Kidney epithelial cell (primary cell): ENCODE measurements around the gene VAMP3. TPM values are rescaled to one million over a fixed set of nuclear protein-coding genes. Genes with fewer than 3 reads are reported as not detected.
"Not testable (repeated sequence)": the region's sequence is repeated elsewhere in the genome, so short reads cannot be mapped to it uniquely, and the experiment has no call there.

Source experiments
- DNase-seq: peaks from one replicate; pipeline ENCODE4 v3.0.0-alpha.2; 2010; ENCODE audit warnings: low read depth
- H3K27me3 ChIP-seq: 2 replicates; pipeline ENCODE4 v1.6.0; 2011; ENCODE audit warnings: low read length; ENCODE audit not compliant: control insufficient read depth, insufficient read depth
- H3K36me3 ChIP-seq: 2 replicates; pipeline ENCODE4 v1.5.1; 2011; ENCODE audit warnings: low read length; ENCODE audit not compliant: control insufficient read depth, insufficient read depth
- H3K4me3 ChIP-seq: 2 replicates; pipeline ENCODE4 v1.5.1; 2011; ENCODE audit warnings: low read depth, mild to moderate bottlenecking, control low read depth, low read length
- CTCF ChIP-seq: IDR thresholded peaks from 2 replicates; pipeline ENCODE4 v1.5.1; 2011; ENCODE audit warnings: mild to moderate bottlenecking, moderate library complexity, low read length, control low read depth, inconsistent platforms; ENCODE audit not compliant: insufficient read depth, poor library complexity, severe bottlenecking
- total RNA-seq: library from RNA; depleted of rRNA; stranded (reverse); fragments of >200 nt; gene quantifications from 2 replicates; pipeline ENCODE4 v1.2.3, GENCODE V29; 2015

VAMP3 gene
- total RNA-seq, 1 donor from 2014 or later, result 133 TPM

- Histone ChIP-seq H3K36me3 (no peaks in the 10 kb centered on the region), H3K27me3 (no peaks in the 10 kb centered on the region), H3K4me3 (no peak overlapping the region)
- TF ChIP-seq CTCF, result no peak
- no peak for DNase-seq
These were observed 14.0 kb downstream of the VAMP3 start for GRCh38 chr1:7785108-7785507.

- DNase-seq, result no peak
- H3K27me3 ChIP-seq, result no peaks in the 10 kb centered on the region
- no peaks in the 10 kb centered on the region for H3K36me3 ChIP-seq
- TF ChIP-seq CTCF, result no peak
- no peak overlapping the region for H3K4me3 ChIP-seq
These were observed 15.7 kb downstream of the VAMP3 start for GRCh38 chr1:7786795-7787194.

GRCh38 chr1:7789828-7790227 is 18.7 kb downstream of the VAMP3 start:
- Histone ChIP-seq H3K27me3 (no peaks in the 10 kb centered on the region), H3K36me3 (no peaks in the 10 kb centered on the region), H3K4me3 (no peak overlapping the region)
- DNase-seq, result no peak
- TF ChIP-seq CTCF, result no peak

- H3K27me3 ChIP-seq, DNase-seq, H3K4me3 ChIP-seq, H3K36me3 ChIP-seq: not testable (repeated sequence)
These were observed 19.9 kb downstream of the VAMP3 start for GRCh38 chr1:7791027-7791426.

- Histone ChIP-seq H3K4me3 (no peak overlapping the region), H3K36me3 (no peaks in the 10 kb centered on the region), H3K27me3 (no peaks in the 10 kb centered on the region)
- TF ChIP-seq CTCF, result no peak
- no peak for DNase-seq
These were observed 24.3 kb downstream of the VAMP3 start for GRCh38 chr1:7795406-7795805.

- no peaks in the 10 kb centered on the region for H3K27me3 ChIP-seq
- no peak for DNase-seq
- no peak for TF ChIP-seq CTCF
- no peaks in the 10 kb centered on the region for H3K36me3 ChIP-seq
- H3K4me3 ChIP-seq, result no peak overlapping the region
These were observed 34.4 kb downstream of the VAMP3 start for GRCh38 chr1:7805460-7805859.
